Tibial nerve (tissue), 4 donors: ENCODE measurements around the gene GLYATL3. TPM values are rescaled to one million over a fixed set of nuclear protein-coding genes. Genes with fewer than 3 reads are reported as not detected.

ENCODE experiments used
- DNase-seq, 2 donors: peaks; one replicate each; pipeline ENCODE4 v3.0.0-alpha.2; 2019; ENCODE audit warnings: low spot score in 2 of 2
- H3K27ac ChIP-seq, 4 donors: fragments of 200-600 bp; sonication (generic) in 3 of 4; one replicate each; pipeline ENCODE4 v1.5.1; 2017 to 2019; ENCODE audit warnings: mild to moderate bottlenecking in 1 of 4
- H3K27me3 ChIP-seq, 2 donors: fragments of 200-600 bp; sonication (generic) in 1 of 2; one replicate each; pipeline versions ENCODE4 v1.5.1 to v1.6.0; 2017 to 2019
- H3K36me3 ChIP-seq, 3 donors: fragments of 200-600 bp; sonication (generic); one replicate each; pipeline ENCODE4 v1.5.1; 2018 to 2019
- H3K4me1 ChIP-seq, 4 donors: fragments of 200-600 bp; sonication (generic) in 3 of 4; one replicate each; pipeline ENCODE4 v1.5.1; 2017 to 2019
- H3K4me3 ChIP-seq, 4 donors: fragments of 200-600 bp; sonication (generic) in 3 of 4; one replicate each; pipeline ENCODE4 v1.5.1; 2017 to 2019; ENCODE audit warnings: mild to moderate bottlenecking in 1 of 4, moderate library complexity in 1 of 4
- H3K9me3 ChIP-seq, 4 donors: fragments of 200-600 bp; sonication (generic) in 3 of 4; one replicate each; pipeline ENCODE4 v1.5.1; 2017 to 2019
- EP300 ChIP-seq, 2 donors: sonication (generic); formaldehyde crosslinking; IDR thresholded peaks; one replicate each; pipeline ENCODE4 v1.6.1; 2017; ENCODE audit warnings: antibody characterized with exemption in 2 of 2, mild to moderate bottlenecking in 1 of 2
- POLR2A ChIP-seq, 2 donors: fragments of 450-650 bp; IDR thresholded peaks; one replicate each; pipeline ENCODE4 v1.6.1; 2017; ENCODE audit warnings: antibody characterized with exemption in 2 of 2, mild to moderate bottlenecking in 2 of 2, moderate library complexity in 2 of 2
- WGBS, 2 donors: methylation state at CpG; one replicate each; pipeline ENCODE4 v1.1.5; 2018; 5-methylcytosine and 5-hydroxymethylcytosine counted together
- total RNA-seq, 4 donors: library from RNA; depleted of rRNA; stranded (reverse); fragments of >200 nt; gene quantifications; one replicate each; pipeline ENCODE4 v1.1.0, GENCODE V29; 2016
- TF ChIP-seq, protein P1 (sequence below), 5 experiments: fragments of 200-600 bp in 3 of 5; fragments of 450-650 bp in 2 of 5; sonication (generic) in 3 of 5; IDR thresholded peaks; one replicate each; pipeline ENCODE4 v1.5.1; 2016 to 2019; ENCODE audit warnings: antibody characterized with exemption in 5 of 5, mild to moderate bottlenecking in 3 of 5, moderate library complexity in 2 of 5

Gene GLYATL3
- total RNA-seq, 4 donors from 2014 or later = not detected

- no peak for TF ChIP-seq POLR2A (IDR thresholded peaks at IDR 0.05)
- TF ChIP-seq EP300 (IDR thresholded peaks at IDR 0.05) = no peak
- TF ChIP-seq, protein P1, sequence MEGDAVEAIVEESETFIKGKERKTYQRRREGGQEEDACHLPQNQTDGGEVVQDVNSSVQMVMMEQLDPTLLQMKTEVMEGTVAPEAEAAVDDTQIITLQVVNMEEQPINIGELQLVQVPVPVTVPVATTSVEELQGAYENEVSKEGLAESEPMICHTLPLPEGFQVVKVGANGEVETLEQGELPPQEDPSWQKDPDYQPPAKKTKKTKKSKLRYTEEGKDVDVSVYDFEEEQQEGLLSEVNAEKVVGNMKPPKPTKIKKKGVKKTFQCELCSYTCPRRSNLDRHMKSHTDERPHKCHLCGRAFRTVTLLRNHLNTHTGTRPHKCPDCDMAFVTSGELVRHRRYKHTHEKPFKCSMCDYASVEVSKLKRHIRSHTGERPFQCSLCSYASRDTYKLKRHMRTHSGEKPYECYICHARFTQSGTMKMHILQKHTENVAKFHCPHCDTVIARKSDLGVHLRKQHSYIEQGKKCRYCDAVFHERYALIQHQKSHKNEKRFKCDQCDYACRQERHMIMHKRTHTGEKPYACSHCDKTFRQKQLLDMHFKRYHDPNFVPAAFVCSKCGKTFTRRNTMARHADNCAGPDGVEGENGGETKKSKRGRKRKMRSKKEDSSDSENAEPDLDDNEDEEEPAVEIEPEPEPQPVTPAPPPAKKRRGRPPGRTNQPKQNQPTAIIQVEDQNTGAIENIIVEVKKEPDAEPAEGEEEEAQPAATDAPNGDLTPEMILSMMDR (IDR thresholded peaks at IDR 0.05) = no peak
- H3K27me3 ChIP-seq = no peaks in the 10 kb centered on the region
- H3K4me3 ChIP-seq = no peak overlapping the region
- H3K9me3 ChIP-seq = no peaks in the 10 kb centered on the region
- WGBS, 2 donors = 89 to 93% methylated on average over 5 of the region's 5 CpGs
- no peak for DNase-seq
- H3K4me1 ChIP-seq = no peaks in the 10 kb centered on the region
- no peaks in the 10 kb centered on the region for H3K36me3 ChIP-seq
- no peak overlapping the region for H3K27ac ChIP-seq
Measured at GRCh38 chr6:49504666-49505065, 4.9 kb downstream of the GLYATL3 start.

DNA sequence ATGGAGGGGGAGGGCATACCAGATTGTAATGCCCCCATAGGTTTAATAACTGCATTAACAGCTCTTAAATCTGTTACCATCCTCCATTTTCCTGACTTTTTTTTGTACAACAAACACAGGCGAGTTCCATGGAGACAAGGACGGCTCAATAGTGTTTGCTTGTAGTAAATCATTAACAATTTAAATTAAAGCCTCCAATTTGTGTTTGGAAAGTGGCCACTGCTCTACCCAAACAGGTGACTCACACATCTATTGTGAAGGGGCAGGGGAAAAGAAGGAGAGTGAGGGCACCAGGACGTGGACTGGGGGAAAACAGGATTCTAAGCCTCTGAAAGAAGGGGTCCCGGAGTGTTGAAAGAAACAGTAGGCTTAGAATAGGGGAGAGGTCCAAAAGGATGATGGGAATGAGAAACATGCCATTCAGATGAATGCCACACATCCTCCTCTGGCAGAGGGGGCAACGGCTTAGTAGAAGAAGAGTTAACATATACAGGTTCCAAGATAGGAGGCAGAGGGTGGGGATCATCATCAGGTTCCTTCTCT lies 6.9 kb downstream of the GLYATL3 start:
- Histone ChIP-seq H3K9me3 (no peaks in the 10 kb centered on the region), H3K4me1 (no peaks in the 10 kb centered on the region), H3K4me3 (no peak overlapping the region), H3K27me3 (no peaks in the 10 kb centered on the region), H3K27ac (no peak overlapping the region), H3K36me3 (no peaks in the 10 kb centered on the region)
- WGBS, 2 donors = 81 to 86% methylated on average over 5 of the region's 5 CpGs
- TF ChIP-seq POLR2A (IDR thresholded peaks at IDR 0.05) = no peak
- TF ChIP-seq, protein P1 (IDR thresholded peaks at IDR 0.05) = no peak
- TF ChIP-seq EP300 (IDR thresholded peaks at IDR 0.05) = no peak
- no peak for DNase-seq

DNA sequence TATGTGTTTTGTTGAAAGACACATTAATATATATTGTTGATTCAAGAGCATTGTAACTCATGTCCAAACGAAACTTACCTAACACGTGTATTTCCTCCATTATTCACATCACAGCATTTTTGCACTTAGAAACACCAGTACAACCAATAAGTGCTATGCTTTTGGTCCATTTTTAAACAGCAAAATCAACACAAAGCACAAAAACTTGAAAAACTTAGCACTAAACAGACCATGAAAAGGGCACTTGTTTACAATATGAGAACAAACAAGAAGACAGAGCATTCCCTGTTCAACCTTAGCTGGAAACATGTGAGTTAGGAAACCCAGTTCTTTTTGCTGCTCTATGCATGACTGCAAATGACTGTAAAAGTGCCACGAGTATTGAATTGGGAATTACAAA lies 9.6 kb downstream of the GLYATL3 start:
- WGBS, 2 donors = 73 to 74% methylated on average over 3 of the region's 3 CpGs
- no peaks in the 10 kb centered on the region for H3K4me1 ChIP-seq

DNA sequence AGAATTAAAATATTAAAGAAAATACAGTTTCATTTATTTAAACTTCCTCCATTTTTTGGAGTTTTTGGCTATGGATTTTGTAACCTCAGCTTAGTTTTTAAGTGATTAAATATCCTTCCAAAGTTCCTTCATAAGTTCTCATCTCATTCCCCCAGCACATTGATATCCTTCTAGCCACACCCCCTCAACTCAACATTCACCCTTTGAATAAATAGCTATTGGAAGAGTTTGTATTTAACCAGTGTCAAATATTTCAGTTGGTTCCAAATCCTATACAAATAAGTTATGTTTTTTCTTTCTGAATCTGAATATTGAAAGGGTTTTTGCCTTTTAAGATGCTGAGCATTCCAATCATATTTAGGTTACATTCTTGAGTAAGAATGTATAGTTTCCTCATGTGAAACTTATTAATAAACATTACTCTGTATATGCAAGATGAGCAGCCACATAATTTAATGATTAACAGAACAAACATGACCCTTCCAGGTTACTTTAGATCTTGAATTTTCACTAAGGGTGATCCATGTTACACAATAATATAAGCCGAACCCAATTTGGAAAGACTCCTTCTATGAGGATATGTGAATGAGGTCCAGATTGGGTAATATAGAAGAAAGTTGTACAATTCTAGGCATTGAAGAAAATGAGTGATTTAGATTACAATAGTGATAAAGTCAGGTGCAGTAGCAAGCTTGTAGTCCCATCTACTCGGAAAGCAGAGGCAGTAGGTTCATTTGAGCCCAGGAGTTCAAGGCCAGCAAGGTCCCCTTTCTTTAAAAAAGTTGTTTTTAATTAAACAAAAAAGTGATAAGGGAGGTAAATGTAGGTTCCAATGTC lies 13.6 kb downstream of the GLYATL3 start:
- 49 to 52% methylated on average over 2 of the region's 2 CpGs for WGBS, 2 donors
- no peak for TF ChIP-seq EP300 (IDR thresholded peaks at IDR 0.05)
- no peak for TF ChIP-seq POLR2A (IDR thresholded peaks at IDR 0.05)
- TF ChIP-seq, protein P1 (IDR thresholded peaks at IDR 0.05) = no peak
- no peak overlapping the region for H3K27ac ChIP-seq
- DNase-seq = no peak
- no peaks in the 10 kb centered on the region for H3K27me3 ChIP-seq
- no peak overlapping the region for H3K4me3 ChIP-seq
- no peaks in the 10 kb centered on the region for H3K9me3 ChIP-seq
- no peaks in the 10 kb centered on the region for H3K36me3 ChIP-seq
- no peaks in the 10 kb centered on the region for H3K4me1 ChIP-seq

More for the DNA sequence above, 9.6 kb downstream of the GLYATL3 start:
- H3K4me3 ChIP-seq = no peak overlapping the region
- H3K27ac ChIP-seq = no peak overlapping the region
- TF ChIP-seq, protein P1 (IDR thresholded peaks at IDR 0.05) = no peak
- TF ChIP-seq EP300 (IDR thresholded peaks at IDR 0.05) (no peak), POLR2A (IDR thresholded peaks at IDR 0.05) (no peak)
- no peaks in the 10 kb centered on the region for H3K9me3 ChIP-seq
- no peaks in the 10 kb centered on the region for H3K36me3 ChIP-seq
- DNase-seq = no peak
- no peaks in the 10 kb centered on the region for H3K27me3 ChIP-seq
